ENCODE results near the gene LOXL3.

- TF ChIP-seq POLR2A (IDR thresholded peaks at IDR 0.05) (no peak), CTCF (IDR thresholded peaks at IDR 0.05) (no peak), POLR2AphosphoS5 (IDR thresholded peaks at IDR 0.05) (no peak)
These were observed 28.6 kb downstream of the LOXL3 start for GRCh38 chr2:74524955-74525716.

All from prostate gland (tissue), 2 donors.